RKO (cell line): ENCODE results near the gene CACNA1C.

ENCODE experiments used
- DNase-seq: peaks from one replicate; pipeline ENCODE4 v3.0.0-alpha.2; 2016; ENCODE audit warnings: low spot score

Gene CACNA1C

GRCh38 chr12:2457933-2458414, 405.2 kb downstream of the CACNA1C start:
- no peak for DNase-seq

DNA sequence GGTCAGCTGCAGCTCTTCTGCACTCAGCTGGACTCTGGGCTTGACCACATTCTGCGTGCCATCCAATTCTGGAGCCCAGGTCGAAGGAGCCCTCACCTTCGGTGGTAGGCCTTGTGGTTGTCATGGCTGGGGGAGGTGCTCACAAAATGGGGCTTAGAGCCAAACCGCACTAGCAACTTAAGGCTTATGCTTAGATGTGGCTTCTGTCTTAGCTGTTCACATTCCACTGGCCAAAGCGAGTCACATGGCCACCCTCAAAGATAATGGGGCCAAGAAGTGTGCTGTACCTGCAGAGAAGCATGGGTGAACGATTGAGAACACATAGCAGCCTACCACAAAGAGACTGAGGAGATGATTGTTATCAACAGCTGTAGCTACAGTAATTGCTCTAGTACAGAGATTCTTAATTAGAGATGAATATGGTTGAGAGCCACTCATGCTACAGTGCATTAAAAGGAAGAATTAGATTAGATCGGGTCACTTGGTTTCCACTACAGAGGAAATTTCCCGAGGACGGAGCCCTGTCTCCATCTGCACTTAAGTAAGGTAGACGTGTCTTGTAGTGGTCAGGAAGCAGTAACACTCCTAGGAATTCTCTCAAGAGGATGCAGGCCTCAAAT, 407.4 kb downstream of the CACNA1C start:
- DNase-seq = no peak

DNA sequence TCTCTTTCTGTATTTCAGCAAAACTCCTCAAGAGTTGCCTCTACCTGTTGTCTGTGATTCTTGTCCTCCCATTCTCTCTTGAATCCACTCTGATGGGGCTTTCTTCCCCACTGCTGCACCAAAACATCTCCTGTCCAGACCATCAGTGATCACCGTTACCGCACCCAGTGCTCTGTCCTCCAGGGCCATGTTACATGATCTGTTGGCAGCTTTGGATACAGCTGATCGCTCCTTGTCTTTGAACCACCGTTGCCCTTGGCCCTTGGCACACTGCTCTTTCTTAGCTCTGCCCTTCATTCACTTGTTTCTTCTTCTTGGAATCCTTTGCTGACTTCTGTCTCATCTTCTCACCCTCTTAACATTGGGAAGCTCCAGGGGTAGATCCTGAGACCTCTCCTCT, 408.3 kb downstream of the CACNA1C start:
- DNase-seq = no peak

DNA sequence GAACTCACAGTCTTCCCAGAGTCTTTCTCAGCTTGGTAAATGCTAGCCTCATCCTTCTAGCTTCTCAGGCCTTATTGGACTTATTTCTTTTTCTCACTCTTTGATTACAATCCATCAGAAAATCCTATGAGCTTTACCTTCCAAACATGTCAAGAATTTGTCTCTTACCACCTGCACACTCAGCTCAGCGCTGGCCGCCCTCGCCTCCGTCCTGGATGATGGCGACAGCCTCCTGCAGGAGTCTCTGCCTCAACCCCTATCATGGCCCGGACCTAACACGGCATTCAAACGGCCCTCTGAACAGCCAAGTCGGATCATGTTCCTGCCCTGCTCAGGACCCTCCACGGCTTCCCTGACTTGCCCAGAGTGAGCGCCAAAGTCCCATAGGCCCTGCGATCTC, 408.9 kb downstream of the CACNA1C start:
- no peak for DNase-seq

DNA sequence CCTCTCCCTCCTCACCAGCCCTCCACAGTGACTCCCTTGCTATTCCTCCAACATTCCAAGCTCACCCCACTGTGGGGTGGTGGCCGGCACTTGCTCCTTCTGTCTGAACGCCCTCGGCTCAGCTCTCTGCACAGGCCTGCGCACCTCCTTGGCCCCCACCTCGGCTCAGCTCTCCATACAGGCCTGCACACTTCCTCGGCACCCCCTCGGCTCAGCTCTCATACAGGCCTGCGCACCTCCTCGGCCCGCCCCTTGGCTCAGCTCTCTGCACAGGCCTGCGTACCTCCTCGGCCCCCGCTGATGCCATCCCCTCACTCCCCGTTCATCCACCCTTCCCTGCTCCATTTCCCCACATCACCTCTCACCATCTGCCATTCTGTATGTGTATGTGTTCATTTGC, 409.3 kb downstream of the CACNA1C start:
- DNase-seq = no peak

GRCh38 chr12:2463719-2464118, 410.9 kb downstream of the CACNA1C start:
- no peak for DNase-seq

GRCh38 chr12:2465681-2466080, 412.9 kb downstream of the CACNA1C start:
- no peak for DNase-seq

- DNase-seq = no peak
Observed at GRCh38 chr12:2466211-2466610, 413.4 kb downstream of the CACNA1C start.

DNA sequence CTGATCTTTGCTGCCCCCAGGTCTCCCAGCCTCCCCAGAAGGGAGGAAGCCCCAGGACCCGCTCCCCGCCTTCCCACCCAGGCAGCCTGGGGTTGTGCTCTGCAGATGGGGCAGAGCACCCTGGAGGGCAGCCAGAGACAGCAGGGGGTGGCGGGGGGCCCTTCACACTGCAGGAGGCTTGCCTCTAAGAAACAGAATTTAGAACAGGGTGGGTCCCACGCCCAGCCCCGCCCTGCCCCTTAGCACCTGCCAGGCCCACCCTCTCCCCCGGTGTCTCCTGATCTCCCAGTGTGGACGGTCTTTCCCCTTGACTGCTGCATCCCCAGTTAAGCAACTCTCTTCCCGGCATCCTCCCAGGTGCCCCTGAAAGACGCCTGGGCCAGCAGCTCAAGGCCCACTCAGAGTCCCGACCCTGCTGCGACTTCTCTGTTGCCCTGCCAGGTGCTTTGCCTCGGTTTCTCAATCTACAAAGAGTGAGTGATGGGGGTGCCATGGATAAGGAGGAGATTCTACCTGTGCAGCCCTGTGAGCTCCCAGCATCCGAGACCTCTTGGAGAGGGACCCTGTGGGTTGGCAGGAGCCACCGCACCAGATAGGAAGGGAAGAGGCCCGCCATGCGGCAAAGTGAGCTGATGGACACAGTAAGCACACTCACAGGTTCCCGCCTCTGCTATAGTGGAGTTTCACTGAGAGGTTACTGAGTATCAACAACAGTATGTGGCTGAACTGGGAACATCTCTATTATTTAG, 414.8 kb downstream of the CACNA1C start:
- no peak for DNase-seq

DNA sequence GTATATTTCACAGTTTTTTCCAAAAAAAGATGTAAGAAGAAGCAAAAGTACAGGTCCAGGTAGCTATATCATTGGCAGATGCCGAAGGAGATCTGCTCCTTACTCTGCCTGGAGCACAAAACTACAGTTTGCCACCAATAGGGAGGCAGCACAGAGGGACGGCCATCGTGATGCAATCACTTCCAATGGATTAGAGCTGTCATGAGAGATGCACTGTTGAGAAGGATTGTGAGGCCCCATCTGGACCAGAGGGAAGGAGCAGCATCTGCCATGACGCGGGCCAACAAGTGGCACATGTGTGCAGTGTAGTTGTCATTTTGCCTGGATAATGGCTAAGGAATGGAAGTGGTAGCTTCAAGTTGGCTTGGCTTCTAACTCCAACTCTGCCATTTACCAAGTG, 423.2 kb downstream of the CACNA1C start:
- no peak for DNase-seq

DNA sequence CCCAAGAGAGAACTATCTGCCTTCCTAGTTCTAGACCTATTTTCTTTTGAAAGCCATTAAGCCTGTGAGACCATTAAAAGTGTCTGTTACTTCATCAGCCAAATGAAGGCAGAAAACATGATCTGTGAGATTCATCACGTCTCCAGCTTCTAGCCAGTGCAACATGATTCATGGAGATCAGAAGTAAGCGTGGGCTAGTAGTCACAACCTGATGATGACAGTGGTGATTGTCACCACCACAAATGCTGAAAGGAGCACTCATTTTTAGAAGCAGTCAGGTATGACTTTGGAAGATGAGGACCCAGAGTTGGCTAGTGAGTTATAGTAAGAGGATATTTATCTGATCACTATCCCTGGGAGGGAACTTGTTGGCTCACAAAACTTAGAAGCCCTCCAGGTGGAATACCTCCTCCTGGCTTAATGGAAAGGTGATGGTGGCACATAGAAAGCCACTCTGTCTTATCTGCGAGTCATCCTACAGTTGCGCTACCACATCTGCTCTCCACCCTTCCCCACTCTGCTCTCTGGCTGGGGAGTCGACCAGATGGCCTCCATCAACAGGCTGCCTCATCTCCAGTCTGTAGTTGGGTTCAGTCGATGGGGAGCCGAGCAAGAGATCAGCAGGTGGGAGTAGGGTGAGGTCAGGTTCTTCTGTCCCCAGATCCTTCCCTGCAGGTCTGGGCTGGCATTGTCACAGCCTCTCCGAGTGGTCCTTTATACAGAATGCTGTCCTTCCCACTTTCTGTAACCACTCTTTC, 424.4 kb downstream of the CACNA1C start:
- peak; percentile 35 for DNase-seq

- DNase-seq = no peak
Observed at GRCh38 chr12:2479851-2480535, 427.2 kb downstream of the CACNA1C start.

DNA sequence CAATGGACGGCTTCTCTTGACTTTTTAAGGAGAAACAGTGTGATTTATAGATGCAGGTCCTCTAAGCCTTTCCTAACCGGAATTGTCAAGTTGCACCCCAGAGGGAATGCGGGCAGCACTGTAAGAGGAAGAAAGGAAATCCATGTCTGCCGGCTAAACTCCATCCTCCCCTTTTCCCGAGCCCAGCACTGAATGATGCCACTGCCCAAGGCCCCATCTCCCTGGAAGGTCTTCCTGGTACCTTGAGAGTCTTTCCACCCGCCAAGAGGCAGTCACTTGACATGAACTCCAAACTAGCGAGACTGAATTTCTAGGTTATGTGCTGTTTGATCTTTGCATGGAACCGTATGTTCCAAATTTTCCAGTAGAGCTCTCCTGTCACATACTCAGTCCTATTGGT, 428.6 kb downstream of the CACNA1C start:
- no peak for DNase-seq

- DNase-seq = no peak
Observed at GRCh38 chr12:2481951-2482350, 429.2 kb downstream of the CACNA1C start.

GRCh38 chr12:2482938-2483660, 430.3 kb downstream of the CACNA1C start:
- DNase-seq = no peak

GRCh38 chr12:2483713-2484112, 430.9 kb downstream of the CACNA1C start:
- DNase-seq = no peak

DNA sequence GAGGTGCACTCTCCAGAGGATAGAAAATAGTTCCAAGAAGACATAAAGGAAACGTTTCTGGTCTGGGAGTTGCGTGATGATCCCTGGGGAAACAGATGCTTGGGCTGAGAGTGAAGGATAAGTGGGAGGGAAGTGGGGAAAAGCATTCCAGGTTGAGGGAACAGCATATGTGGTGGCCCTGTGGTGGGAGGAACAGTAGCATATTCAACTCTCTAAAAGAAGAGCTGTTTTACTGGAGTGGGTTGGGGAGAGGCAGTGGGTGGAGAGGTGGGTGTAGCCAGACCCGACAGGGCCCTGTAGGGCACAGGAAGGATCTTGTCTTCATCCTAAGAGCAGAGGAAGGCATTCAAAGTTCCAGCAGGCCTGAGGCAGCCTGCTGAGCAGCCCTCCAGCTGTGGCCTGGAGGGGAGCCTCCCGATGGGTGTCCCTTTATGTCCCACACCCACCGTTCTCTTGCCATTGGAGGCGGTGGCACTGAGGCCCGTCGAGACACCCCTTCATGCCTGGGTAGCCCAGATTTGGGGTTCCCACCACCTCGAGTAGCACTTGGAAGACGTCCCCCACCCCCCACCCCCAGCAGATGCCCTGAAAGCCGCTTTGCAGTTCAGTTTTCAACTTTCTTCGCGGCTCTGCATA, 431.5 kb downstream of the CACNA1C start:
- DNase-seq = no peak

DNA sequence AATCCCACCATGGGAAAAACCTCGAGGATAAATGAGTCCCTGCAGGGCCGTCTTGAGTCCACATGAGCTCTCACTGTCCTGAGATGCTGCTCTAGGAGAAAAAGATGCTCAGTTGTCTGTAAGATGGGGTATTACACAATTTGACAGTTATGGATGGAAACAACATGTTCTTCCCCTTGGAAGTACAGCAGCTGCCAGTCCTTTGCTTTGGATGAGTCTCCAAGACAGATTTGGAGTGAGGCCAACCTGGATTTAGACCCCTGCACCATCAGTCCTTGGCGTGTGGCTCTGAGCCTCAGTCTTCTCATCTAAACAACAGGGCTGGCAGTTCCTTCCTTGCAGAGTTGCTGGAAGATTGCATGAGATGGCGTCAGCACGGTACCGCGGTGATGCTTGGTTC, 432.9 kb downstream of the CACNA1C start:
- DNase-seq = no peak

DNA sequence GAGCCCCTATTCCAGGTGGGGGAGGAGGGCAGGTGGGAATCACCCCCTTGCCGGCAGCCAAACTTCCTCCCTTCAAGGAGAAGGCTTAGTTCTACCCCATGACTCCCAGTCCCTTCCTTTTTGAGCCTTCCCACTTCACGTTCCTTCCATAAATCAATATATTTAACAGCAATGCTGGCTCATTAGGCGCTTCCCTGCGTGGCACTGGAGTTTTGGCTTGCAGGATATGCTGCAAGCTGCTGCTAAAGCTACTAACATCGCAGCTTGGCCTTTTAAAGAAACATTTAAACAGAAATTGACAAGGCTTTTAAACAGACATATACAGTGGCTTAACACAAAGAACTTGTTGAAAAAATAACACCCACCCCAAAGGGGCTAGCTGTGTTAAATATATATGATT, 434.0 kb downstream of the CACNA1C start:
- DNase-seq = no peak

- no peak for DNase-seq
Observed at GRCh38 chr12:2487278-2487677, 434.5 kb downstream of the CACNA1C start.

GRCh38 chr12:2488131-2488530, 435.3 kb downstream of the CACNA1C start:
- no peak for DNase-seq
